ENCODE data around the gene TTC24.

The TTC24 gene

DNA sequence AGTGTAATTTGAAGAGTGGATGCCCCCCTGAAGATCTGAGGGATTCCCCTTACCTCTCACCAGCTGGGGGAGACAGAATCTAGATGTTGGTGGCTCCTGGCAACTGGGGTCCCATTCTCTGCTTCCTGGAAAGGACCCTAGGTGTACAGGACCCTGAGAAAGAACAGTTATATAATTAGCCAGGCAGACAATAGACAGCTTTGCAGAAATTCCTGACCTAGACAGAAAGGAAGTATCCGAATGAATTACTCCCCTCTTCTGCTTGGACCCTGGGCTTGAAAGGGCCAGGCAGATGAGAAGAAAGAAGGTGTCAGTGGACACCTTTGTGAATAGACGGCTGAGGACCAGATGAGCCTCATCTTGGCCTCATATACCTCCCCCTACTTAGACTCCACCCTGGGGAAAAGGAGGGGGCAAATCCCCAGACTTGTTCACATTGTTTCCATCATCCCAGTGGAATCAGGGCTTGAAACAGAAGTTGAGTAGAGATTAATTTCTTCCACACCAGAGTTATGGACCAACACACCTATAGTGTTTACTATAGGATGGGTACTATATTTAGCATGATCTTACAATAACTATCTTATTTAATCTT lies 5.4 kb upstream of the TTC24 start:
- no peak for TF ChIP-seq TCF4 (CRISPR knock-in tag; IDR thresholded peaks at IDR 0.05; ENCODE audit: borderline replicate concordance)
- TF ChIP-seq ISL1 (CRISPR knock-in tag; IDR thresholded peaks at IDR 0.05): no peak
- TF ChIP-seq RARB (CRISPR knock-in tag; IDR thresholded peaks at IDR 0.05): no peak
- no peak for TF ChIP-seq ZNF8 (CRISPR knock-in tag; IDR thresholded peaks at IDR 0.05)
- no peak for TF ChIP-seq ZNF70 (CRISPR knock-in tag; IDR thresholded peaks at IDR 0.05)
- no peak for TF ChIP-seq ZC3H10 (CRISPR knock-in tag; IDR thresholded peaks at IDR 0.05)
- TF ChIP-seq ARNTL (CRISPR knock-in tag; IDR thresholded peaks at IDR 0.05; ENCODE audit: borderline replicate concordance, low read depth): no peak
- TF ChIP-seq, protein P1, sequence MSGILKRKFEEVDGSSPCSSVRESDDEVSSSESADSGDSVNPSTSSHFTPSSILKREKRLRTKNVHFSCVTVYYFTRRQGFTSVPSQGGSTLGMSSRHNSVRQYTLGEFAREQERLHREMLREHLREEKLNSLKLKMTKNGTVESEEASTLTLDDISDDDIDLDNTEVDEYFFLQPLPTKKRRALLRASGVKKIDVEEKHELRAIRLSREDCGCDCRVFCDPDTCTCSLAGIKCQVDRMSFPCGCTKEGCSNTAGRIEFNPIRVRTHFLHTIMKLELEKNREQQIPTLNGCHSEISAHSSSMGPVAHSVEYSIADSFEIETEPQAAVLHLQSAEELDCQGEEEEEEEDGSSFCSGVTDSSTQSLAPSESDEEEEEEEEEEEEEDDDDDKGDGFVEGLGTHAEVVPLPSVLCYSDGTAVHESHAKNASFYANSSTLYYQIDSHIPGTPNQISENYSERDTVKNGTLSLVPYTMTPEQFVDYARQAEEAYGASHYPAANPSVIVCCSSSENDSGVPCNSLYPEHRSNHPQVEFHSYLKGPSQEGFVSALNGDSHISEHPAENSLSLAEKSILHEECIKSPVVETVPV (CRISPR knock-in tag; IDR thresholded peaks at IDR 0.05): no peak
- no peak for TF ChIP-seq BACH2 (CRISPR knock-in tag; IDR thresholded peaks at IDR 0.05; ENCODE audit: borderline replicate concordance)
- TF ChIP-seq, protein P2, sequence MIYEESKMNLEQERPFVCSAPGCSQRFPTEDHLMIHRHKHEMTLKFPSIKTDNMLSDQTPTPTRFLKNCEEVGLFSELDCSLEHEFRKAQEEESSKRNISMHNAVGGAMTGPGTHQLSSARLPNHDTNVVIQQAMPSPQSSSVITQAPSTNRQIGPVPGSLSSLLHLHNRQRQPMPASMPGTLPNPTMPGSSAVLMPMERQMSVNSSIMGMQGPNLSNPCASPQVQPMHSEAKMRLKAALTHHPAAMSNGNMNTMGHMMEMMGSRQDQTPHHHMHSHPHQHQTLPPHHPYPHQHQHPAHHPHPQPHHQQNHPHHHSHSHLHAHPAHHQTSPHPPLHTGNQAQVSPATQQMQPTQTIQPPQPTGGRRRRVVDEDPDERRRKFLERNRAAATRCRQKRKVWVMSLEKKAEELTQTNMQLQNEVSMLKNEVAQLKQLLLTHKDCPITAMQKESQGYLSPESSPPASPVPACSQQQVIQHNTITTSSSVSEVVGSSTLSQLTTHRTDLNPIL (CRISPR knock-in tag; IDR thresholded peaks at IDR 0.05; ENCODE audit: low read depth): no peak
- TF ChIP-seq, protein P3, sequence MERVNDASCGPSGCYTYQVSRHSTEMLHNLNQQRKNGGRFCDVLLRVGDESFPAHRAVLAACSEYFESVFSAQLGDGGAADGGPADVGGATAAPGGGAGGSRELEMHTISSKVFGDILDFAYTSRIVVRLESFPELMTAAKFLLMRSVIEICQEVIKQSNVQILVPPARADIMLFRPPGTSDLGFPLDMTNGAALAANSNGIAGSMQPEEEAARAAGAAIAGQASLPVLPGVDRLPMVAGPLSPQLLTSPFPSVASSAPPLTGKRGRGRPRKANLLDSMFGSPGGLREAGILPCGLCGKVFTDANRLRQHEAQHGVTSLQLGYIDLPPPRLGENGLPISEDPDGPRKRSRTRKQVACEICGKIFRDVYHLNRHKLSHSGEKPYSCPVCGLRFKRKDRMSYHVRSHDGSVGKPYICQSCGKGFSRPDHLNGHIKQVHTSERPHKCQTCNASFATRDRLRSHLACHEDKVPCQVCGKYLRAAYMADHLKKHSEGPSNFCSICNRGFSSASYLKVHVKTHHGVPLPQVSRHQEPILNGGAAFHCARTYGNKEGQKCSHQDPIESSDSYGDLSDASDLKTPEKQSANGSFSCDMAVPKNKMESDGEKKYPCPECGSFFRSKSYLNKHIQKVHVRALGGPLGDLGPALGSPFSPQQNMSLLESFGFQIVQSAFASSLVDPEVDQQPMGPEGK (CRISPR knock-in tag; IDR thresholded peaks at IDR 0.05; ENCODE audit: borderline replicate concordance): no peak
- ATAC-seq: no peak

- ATAC-seq: no peak
- TF ChIP-seq RARB (CRISPR knock-in tag; IDR thresholded peaks at IDR 0.05): no peak
- TF ChIP-seq, protein P4, sequence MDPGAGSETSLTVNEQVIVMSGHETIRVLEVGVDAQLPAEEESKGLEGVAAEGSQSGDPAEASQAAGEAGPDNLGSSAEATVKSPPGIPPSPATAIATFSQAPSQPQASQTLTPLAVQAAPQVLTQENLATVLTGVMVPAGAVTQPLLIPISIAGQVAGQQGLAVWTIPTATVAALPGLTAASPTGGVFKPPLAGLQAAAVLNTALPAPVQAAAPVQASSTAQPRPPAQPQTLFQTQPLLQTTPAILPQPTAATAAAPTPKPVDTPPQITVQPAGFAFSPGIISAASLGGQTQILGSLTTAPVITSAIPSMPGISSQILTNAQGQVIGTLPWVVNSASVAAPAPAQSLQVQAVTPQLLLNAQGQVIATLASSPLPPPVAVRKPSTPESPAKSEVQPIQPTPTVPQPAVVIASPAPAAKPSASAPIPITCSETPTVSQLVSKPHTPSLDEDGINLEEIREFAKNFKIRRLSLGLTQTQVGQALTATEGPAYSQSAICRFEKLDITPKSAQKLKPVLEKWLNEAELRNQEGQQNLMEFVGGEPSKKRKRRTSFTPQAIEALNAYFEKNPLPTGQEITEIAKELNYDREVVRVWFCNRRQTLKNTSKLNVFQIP (CRISPR knock-in tag; IDR thresholded peaks at IDR 0.05; ENCODE audit: borderline replicate concordance, low read depth): no peak
- no peak for TF ChIP-seq CSDC2 (CRISPR knock-in tag; IDR thresholded peaks at IDR 0.05)
- TF ChIP-seq BACH2 (CRISPR knock-in tag; IDR thresholded peaks at IDR 0.05; ENCODE audit: borderline replicate concordance): no peak
- no peak for TF ChIP-seq ISL1 (CRISPR knock-in tag; IDR thresholded peaks at IDR 0.05)
- TF ChIP-seq ZFP3 (CRISPR knock-in tag; IDR thresholded peaks at IDR 0.05): no peak
- TF ChIP-seq, protein P3 (CRISPR knock-in tag; IDR thresholded peaks at IDR 0.05; ENCODE audit: borderline replicate concordance): no peak
- no peak for TF ChIP-seq ZNF565 (CRISPR knock-in tag; conservative IDR thresholded peaks at IDR 0.05; ENCODE audit: low read depth)
- TF ChIP-seq, protein P5, sequence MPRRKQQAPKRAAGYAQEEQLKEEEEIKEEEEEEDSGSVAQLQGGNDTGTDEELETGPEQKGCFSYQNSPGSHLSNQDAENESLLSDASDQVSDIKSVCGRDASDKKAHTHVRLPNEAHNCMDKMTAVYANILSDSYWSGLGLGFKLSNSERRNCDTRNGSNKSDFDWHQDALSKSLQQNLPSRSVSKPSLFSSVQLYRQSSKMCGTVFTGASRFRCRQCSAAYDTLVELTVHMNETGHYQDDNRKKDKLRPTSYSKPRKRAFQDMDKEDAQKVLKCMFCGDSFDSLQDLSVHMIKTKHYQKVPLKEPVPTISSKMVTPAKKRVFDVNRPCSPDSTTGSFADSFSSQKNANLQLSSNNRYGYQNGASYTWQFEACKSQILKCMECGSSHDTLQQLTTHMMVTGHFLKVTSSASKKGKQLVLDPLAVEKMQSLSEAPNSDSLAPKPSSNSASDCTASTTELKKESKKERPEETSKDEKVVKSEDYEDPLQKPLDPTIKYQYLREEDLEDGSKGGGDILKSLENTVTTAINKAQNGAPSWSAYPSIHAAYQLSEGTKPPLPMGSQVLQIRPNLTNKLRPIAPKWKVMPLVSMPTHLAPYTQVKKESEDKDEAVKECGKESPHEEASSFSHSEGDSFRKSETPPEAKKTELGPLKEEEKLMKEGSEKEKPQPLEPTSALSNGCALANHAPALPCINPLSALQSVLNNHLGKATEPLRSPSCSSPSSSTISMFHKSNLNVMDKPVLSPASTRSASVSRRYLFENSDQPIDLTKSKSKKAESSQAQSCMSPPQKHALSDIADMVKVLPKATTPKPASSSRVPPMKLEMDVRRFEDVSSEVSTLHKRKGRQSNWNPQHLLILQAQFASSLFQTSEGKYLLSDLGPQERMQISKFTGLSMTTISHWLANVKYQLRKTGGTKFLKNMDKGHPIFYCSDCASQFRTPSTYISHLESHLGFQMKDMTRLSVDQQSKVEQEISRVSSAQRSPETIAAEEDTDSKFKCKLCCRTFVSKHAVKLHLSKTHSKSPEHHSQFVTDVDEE (CRISPR knock-in tag; IDR thresholded peaks at IDR 0.05): no peak
- TF ChIP-seq ESRRG (CRISPR knock-in tag; IDR thresholded peaks at IDR 0.05): no peak
- TF ChIP-seq, protein P2 (CRISPR knock-in tag; IDR thresholded peaks at IDR 0.05; ENCODE audit: low read depth): no peak
- no peak for TF ChIP-seq ARNTL (CRISPR knock-in tag; IDR thresholded peaks at IDR 0.05; ENCODE audit: borderline replicate concordance, low read depth)
- TF ChIP-seq GLIS3 (CRISPR knock-in tag; IDR thresholded peaks at IDR 0.05): no peak
- no peak for TF ChIP-seq ZNF70 (CRISPR knock-in tag; IDR thresholded peaks at IDR 0.05)
- TF ChIP-seq TCF4 (CRISPR knock-in tag; IDR thresholded peaks at IDR 0.05; ENCODE audit: borderline replicate concordance): no peak
- no peak for TF ChIP-seq PPARA (CRISPR knock-in tag; IDR thresholded peaks at IDR 0.05; ENCODE audit: borderline replicate concordance)
- TF ChIP-seq SNAI2 (CRISPR knock-in tag; IDR thresholded peaks at IDR 0.05): no peak
- TF ChIP-seq OSR1 (CRISPR knock-in tag; IDR thresholded peaks at IDR 0.05): no peak
- no peak for TF ChIP-seq TOX (CRISPR knock-in tag; IDR thresholded peaks at IDR 0.05; ENCODE audit: borderline replicate concordance)
- TF ChIP-seq, protein P1 (CRISPR knock-in tag; IDR thresholded peaks at IDR 0.05): no peak
Observed at GRCh38 chr1:156577550-156577949, 2.0 kb upstream of the TTC24 start.

All from SK-N-SH treated with all-trans-retinoic acid at 6 μM for 48 hours (cell line).